Non-pigmented ciliary epithelial cell (primary cell): ENCODE data around the gene UCP3.

Source experiments
- DNase-seq: peaks from one replicate; pipeline ENCODE4 v3.0.0-alpha.2; 2010; ENCODE audit warnings: low read depth

Gene UCP3

DNA sequence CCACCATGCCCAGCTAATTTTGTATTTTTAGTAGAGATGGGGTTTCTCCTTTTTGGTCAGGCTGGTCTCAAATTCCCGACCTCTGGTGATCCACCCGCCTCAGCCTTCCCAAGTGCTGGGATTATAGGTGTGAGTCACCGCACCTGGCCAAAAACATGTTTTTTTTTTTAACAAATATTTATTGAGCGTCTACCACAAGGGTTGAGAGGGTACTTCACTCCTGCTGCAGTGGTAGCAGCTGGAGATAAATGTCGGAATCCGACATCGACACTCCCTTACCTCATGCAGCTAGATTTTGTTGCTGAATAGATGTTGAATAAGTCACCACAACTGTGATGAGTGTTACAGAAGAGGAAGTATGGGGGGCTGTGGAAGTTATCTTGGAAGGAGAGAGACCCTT lies 57.1 kb downstream of the UCP3 start:
- no peak for DNase-seq

DNA sequence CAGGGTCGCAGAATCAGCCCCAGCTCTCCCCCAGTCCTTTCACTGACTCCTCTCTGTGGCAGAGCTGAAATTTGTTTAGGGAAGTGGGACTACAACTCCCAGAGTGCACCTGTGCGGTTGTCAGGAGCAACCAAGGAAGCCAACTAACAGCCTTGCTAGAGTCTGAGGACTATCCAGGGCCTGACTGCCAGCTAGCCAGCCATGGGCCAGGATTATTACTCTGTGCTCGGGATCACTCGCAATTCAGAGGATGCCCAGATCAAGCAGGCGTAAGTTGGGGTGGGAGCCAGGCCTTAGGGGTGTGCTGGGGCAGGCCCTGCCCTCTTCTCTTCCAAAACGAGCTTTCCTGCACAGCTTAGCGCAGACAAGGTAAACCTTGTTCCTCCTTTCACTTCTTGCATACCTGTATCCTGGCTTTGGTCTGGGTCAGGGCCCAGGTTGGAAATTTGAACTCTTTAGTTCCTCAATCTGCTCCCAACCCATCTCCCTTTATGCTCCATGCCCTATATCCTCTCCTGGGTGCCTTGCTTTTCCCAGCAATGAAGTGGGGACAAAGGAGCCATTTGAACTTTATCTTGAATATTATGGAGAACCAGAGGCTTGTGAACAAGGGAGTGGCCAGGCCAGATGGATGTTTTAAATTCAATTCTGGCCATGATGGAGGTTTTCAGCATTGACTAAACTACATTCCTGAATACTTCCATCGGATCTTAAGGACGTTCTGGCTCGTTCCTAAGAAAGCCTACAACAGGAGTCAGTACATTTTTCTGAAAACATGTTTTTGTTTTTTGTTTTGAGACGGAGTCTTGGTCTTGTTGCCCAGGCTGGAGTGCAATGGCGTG lies 57.8 kb downstream of the UCP3 start, which contains the start of gene DNAJB13:
Gene DNAJB13 (plus strand): TSS at position 158 of the 842 bp plus-strand sequence. CDS start 44 bp downstream, at position 202.
- no peak for DNase-seq
